C1 segment of cervical spinal cord (tissue), 14 donors: ENCODE data around the gene KPNA4.
"Not testable (repeated sequence)": the region's sequence is repeated elsewhere in the genome, so short reads cannot be mapped to it uniquely, and the experiment has no call there.

Source experiments
- DNase-seq, 14 donors: peaks; one replicate each; lab custom pipeline; 2025; lab: John Stamatoyannopoulos, UW

KPNA4 gene

DNA sequence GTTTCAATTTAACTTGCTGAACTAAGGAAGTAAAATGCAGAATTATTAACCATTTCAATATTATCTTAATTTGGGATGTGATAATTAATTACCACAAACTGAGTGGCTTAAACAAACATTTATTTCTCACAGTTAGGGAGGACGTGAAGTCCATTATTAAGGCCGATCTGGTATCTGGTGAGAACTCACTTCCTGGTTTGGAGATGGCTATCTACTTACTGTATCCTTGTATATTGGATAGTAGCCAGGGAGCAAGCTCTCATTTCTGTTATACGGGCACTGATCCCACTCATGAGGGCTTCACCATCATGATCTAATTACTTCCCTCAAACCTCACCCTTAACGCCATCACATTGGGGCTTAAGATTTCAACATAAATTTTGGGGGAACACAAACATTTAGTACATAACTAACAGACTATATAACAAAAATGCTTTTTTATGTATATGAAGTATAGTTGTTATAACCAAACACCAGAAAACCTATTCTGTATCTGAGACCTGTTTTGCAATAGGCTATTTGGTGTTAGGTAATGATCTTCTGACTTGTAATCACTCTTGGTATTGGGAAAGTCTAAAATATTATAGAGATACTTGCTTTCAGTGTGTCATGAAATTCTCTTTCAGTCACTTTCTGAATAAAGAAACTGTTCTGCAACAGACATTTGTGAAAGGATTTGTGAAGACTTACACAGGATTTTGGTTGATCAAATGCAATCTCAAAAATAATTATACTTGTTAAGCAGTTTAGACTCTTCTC, 4.7 kb upstream of the KPNA4 start:
- DNase-seq, result no peak

DNA sequence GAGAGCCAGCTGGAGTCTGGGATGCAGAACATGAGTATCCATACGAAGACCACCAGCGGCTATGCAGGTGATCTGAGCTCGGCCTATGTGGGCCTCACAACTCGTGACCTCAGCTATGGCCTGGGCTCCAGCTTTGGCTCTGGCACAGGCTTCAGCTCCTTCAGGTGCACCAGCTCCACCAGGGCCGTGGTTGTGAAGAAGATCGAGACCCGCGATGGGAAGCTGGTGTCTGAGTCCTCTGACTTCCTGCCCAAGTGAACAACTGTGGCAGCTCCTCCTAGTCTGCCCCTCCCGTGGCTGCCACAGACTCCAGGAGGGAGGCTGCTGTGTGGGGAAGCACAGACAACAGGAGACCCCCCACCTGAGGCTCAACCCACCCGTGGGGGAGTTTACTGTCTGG, 3.6 kb upstream of the KPNA4 start:
- no peak for DNase-seq

DNA sequence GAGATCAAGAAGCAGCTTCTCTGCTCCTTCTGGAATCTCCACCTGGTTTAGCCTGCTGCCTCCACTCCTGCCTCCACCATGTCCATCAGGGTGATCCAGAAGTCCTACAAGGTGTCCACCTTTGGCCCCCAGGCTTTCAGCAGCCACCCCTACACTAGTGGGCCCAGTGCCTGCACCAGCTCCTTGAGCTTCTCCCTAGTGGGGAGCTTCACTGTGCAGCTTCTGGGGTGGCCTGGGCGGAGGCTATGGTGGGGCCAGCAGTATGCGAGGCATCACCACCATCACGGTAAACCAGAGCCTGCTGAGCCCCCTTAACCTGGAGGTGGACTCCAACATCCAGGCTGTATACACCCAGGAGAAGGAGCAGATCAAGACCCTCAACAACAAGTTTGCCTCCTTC, 2.4 kb upstream of the KPNA4 start:
- no peak for DNase-seq

DNA sequence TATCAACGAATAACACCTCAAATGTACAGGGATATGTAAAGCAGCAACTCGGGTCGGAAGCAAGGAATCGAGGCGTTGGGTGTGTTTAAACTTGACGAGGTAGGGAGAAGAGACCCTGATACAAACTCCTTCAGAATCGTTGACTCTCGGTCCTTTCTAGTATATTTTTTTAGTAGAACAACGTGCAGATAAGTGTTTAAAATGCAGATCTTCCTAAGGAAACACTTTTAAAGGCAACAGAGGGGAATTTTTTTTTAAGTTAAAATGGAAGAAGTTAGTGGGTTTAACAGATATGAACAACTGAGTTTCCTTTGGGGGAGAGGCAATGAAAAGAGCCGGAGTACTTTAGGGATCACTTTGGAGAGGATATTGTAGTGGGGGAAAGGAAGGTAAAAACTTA, 1.1 kb upstream of the KPNA4 start:
- no peak for DNase-seq

DNA sequence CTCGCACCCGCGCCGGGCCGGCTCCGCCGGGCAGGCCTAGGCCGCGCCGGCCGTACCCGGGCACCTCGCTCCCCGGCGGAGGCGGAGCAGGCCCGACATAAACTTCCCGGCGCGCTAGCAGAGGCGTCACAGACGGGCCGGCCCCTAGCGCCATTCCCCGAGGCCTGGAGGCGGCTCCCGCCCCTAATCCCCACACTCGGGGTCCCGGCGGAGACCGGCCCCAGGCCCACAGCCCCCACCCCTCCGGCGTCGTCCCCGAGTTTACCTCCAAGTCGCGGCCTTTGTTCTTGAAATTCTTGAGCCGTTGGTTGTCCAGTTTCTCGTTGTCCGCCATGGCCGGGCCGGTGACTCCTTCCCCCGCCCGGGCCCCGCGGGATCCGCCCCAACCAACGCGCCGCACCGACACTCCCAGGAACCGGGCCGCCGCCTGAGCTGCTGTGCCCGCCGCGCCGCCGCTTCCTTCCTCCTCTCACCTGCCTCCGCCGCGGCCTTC, 376 bp downstream of the KPNA4 start:
- DNase-seq, result peak in 5 of 14 donors; percentile 76 to 93 (median 90)

DNA sequence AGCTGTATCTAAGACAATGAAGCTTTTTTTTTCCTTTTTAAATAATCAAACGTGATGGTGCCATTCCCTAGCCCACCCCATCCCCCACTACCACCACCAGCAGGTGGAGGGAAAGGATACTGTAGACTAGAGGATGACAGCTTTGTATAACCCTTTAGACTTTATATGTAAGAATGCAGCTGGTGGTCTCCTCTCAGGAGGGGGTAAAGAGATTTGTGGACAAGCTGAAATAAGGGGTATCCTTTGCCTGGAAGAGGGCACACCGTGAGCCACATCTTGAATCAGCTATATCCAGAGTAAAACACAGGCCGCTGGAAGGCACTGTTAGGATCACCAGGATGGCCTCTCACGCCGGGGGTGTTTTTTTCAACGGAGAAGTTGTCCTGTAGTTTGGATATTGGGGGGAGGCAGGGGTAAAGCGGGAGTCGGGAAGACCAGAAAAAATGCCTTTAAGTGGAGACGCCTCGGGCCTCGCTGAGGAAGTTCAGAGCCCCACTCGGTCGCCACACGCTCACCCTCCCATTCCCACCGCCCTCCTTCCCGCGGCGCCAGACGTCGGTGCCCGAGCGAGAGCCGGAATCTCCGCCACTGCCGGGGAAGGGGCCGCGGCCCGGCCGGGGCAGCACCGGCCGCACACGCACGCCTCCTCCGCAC, 986 bp downstream of the KPNA4 start:
- peak in 7 of 14 donors; percentile 7 to 71 (median 42) for DNase-seq

DNA sequence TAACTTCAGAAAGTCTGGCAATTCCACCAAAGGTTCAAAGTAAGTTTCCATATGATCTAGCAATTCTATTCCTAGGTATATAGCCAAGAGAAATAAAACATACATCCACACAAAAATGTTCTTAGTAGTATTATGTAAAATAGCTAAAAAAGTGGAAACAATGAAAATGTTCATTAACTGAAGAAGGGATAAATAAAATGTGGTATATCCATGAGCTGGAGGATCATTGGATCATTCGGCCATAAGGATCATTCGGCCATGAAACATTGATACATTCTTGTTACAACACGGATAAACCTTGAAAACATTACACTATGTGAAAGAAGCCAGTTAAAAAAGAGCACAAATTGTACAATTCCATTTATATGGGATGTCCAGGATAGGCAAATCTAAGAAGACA, 2.4 kb downstream of the KPNA4 start:
- no peak for DNase-seq

DNA sequence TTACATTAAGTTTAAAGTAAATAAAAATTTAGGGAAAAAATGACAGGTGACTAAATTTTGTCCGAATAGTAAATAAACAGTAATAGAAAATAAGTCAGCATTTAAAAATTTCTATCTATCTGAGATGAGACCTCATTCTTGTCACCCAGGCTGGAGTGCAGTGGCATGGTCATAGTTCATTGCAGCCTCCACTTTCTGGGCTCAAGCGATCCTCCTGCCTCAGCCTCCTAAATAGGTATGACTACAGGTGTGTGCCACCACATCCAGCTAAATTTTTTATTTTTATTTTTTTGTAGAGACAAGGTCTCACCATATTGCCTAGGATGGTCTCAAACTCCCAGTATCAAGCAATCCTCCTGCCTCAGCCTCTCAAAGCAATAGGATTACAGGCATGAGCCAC, 7.8 kb downstream of the KPNA4 start:
- DNase-seq, result no peak

DNA sequence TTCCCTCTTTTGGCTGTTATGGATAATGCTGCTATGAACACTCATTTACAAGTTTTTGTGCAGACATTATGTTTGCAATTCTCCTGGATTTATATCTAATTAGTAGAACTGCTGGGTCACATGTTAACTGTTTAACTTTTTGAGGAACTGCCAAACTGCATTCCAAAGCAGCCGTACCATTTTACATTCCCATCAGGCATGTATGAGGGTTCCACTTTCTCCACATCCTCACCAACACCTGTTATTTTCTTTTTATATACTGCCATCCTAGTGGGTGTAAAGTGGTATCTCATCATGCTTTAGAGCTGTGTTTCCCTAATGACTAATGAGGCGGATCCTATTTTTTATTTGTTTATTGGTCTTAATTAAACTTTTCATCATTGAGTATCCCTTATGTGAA, 9.2 kb downstream of the KPNA4 start:
- DNase-seq, result no peak

DNA sequence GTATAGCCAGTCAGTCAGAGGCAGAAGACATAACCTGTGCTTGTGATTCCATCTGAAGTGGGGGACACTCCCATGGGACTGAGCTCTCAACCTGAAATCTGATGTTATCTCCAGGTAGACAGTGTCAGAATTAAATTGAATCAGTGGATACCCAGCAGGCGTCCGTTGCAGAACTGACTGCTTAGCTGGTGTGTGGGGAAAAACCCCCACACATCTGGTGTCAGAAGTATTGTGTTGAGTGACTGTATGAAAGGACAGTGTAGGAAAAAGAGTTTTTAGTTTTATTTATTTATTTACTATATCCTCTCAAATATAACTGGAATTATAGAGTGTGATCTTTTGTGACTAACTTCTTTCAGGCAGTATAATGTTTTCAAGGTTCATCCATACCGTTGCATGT, 10.4 kb downstream of the KPNA4 start:
- DNase-seq, result no peak

DNA sequence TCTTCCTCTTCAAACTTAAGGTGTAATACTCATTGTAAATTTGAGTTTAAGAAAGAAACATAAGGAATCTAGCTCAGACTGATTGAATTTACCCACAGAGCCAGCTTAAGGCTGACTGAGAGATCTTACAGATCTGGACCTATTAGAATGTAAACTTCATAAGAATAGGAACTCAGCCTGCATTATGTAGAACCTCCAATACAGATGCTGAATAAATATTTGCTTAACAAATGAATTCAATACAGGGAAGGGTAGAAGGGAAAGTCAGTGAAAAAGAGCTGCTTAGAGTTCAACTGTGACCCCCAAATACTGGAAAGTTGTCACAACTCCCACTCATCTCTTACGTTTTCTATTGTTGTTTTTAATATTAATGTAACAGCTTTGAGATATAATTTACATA, 11.5 kb downstream of the KPNA4 start:
- no peak for DNase-seq

DNA sequence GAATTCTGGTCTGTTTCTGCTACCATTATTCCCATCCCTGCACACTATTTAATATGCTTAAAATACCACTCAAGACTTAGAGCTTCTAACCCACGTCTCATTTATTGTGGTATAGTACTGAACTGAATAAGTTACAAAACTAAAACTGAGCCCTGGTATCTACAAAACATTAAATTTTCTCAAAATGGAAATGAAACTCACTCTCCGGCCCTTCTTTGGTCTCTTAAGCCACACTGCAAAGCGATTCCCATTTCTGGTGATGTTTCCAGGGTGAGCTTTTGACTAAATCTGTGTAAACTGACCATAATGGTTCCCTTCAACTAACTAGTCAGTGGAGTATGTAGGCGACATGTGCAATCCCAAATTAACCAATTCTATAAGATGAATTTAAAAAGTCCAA, 18.6 kb downstream of the KPNA4 start:
- DNase-seq, result no peak

DNA sequence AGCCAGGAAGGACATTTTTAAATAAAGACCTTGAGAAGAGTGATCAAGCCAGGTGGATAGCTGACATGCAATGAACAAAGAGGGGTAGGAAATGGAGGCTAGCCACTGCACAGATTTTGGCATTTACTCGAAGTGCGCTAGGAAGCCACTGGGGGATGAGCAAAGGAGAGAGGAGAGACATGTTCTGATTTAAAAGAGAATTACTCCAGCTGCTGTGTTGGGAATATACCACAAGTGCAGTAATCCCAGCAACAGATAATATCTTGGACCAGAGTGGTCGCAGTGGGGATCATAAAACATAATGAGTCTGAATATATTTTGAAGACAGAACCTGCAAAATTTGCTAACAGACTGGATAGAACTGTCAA, 19.9 kb downstream of the KPNA4 start:
- DNase-seq, result no peak

DNA sequence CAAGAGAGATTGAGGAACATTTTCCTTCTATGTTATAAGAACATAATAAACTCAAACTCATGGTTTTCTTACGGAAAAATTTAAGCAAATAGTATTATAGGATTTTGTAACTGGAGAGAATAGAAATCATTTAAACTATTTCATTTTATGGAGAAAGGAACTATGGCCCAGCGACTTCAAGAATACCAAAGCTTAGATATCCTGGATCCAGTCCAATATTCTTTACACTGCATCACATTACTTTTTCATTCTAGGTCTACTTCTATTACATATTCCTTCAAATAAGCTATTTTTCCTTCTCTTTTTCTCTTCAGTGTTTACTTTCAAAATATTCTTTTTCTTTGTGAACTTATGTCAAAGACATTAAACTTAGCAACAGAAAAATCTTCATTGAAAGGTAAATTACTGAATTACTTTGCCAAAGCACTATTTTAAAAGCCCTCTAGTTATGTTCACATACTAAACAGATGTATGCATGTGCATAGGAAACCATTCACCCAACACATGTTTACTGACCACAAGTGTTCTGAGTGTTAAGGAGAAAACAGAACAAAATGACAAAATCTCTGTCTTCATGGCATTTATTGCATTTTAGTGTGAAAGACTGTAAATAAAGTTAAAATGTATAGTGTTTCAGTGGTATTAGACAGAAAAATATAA, 20.4 kb downstream of the KPNA4 start:
- no peak for DNase-seq

DNA sequence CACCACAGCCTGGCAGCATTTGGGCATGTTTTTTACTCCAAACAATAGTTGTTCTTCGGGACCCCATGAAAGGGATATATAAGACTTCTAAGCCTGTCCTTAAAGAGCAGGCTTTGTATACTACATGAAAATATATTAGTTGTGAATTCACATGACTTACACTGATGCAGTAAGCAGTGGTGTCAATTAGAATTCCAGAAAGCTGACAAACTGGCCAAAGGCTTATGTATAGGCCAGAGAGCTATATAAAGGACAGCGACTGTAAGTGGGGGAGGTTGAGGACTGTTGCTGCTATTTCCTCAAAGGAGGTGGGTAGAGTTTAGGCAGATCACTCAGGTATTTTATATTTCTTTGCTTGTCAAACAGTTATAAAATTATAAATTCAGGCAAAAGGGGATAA, 24.8 kb downstream of the KPNA4 start:
- no peak for DNase-seq

DNA sequence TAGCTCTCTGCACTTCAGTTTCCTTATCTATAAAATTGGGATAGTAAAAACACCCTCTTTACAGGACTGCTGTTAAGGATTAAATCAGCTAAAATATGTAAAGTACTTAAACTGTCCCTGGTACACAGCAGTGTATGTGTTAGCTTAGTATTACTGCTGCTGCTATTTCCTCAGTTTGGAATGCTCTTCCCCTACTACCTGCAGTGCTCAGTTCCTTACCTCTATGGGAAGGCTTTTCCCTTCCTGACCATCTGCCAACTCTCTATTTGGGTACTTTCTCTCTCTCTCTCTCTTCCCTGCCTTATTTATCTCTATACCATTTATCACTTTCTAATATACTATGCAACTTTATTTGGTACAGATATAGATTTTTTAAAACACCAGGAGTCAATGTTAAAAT, 26.5 kb downstream of the KPNA4 start:
- no peak for DNase-seq

DNA sequence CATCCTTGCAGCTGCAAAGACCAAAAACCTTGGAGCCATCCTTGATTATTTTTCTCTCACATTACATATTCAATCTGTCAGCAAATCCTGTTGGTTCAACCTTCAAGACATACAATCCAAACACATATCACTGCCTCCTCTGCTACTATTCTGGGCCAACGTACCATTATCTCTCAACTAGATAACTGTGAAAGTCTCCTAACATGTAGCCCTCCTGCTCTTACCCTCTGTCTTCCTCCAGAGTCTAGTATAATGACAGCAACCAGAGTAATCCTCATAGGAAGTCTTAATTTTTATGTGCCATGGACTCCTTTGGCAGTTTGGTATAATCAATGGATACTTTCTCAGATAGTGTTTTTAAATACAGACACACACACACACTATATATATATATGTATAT, 27.6 kb downstream of the KPNA4 start:
- DNase-seq, result no peak

DNA sequence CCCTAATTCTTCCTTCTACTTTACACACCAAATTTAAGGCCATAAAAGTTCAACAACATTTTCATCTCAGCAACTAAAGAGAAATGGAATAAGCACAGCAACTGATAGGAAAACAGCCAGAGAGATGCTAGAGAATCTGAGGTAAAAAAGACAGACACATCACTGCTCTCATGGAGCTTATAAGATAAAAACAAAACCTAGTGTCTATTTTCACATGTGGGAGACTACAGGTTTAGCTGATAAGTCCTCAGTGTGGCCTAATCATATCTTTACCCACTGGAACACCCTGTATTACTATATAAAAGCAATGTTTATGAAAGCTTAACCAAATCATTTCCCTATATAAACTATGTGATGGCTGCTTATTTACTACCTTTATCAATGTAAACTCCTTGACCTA, 33.0 kb downstream of the KPNA4 start:
- DNase-seq, result no peak

DNA sequence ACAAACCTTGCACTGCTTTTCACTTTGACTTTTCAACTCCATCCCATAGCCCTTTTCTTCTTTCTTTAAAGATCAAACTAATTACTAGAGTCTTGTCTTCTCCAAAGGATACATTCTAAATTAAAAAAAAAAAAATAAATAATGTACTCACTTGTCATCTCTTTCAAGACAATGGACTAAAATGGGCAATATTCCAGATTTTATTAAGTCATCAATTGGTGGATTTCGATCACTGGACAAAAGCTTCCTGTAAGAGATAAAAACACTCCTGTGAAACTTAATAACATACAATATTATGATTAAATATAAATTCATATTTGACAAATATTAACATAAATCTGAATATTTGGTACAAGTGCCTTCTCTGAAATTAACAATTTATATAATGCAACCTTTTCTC, 34.1 kb downstream of the KPNA4 start:
- no peak for DNase-seq

DNA sequence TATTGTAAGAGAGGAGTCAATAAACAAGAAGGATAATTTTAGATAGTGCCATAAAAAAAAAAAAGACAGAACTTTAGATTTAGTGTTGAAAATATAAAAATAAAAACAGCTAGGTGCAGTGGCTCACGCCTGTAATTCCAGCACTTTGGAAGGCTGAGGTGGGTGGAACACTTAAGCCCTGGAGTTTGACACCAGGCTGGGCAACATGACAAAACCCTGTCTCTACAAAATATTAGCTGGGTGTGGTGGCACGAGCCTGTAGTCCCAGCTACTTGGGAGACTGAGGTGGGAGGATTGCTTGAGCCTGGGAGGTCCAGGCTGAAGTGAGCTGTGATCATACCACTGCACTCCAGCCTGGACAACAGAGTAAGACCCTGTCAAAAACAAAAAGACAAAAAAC, 49.0 kb downstream of the KPNA4 start:
- DNase-seq, result not testable (repeated sequence)

DNA sequence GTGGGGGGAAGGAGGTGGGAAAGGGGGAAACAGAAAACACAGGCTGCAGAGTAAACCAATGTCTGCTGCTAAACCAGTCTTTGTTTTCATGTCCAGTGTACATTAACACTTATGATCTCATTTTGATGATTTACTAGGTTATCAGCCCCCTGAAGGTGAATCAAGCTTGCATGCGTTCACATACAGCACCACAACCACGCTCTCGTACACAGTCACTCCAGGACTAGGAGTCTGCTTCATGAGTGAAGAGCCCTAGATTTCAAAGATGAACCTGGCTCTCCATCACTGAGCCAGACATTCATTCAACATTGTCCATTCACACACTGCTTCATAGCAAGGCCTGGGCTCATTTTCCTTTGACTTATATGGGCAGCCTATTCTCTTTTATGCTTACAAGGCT, 64.0 kb downstream of the KPNA4 start:
- no peak for DNase-seq

DNA sequence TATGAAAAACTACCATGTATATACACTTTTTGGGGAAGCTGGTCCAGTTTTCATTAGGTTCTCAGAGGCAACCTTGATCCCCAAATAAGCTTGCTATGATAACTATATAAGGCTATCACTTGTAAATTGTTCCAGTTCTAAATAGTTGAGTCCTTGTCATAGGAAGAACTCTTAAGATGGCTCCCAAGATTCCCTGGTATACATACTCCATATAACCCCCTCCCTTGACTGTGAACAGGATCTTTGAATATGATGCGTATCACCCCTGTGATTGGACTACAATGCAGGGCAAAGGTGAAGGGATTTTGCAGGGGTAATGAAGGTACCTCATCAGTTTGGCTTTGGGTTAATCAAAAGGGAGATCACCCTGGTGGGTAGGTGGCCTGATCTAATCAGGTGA, 67.2 kb downstream of the KPNA4 start:
- no peak for DNase-seq

DNA sequence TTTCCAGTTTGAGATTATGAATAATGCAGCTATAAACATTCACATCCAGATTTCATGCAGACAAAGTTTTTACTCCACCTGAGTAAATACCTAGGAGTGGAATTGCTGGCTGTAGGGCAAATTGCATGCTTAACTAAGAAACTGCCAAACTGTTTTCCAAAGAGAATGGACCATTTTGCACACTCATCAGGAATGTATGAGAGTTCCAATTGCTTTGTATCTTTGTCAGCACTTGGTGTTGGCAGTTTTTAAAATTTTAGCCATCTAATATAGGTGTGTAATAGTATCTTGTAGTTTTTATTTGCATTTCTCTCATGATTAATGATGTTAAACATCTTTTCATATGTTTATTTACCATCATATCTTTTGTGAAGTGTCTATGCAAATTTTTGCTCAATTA, 75.2 kb downstream of the KPNA4 start:
- DNase-seq, result no peak
